Osteocyte (in vitro differentiated cells): ENCODE data around the gene HIRA. TPM values are rescaled to one million over a fixed set of nuclear protein-coding genes. Genes with fewer than 3 reads are reported as not detected.

Experiments used
- DNase-seq: peaks from one replicate; pipeline ENCODE4 v3.0.0; 2021; ENCODE audit warnings: mixed read lengths; ENCODE audit not compliant: unreplicated experiment; ENCODE audit errors: extremely low spot score
- H3K27ac Mint-ChIP-seq: one replicate; pipeline ENCODE4 v1.8.0; 2021; ENCODE audit warnings: mild to moderate bottlenecking, mixed read lengths; ENCODE audit not compliant: unreplicated experiment
- H3K27me3 Mint-ChIP-seq: one replicate; pipeline ENCODE4 v1.8.0; 2021; ENCODE audit warnings: mixed read lengths; ENCODE audit not compliant: unreplicated experiment
- H3K36me3 Mint-ChIP-seq: one replicate; pipeline ENCODE4 v1.8.0; 2021; ENCODE audit warnings: mixed read lengths; ENCODE audit not compliant: unreplicated experiment
- H3K4me1 Mint-ChIP-seq: one replicate; pipeline ENCODE4 v1.8.0; 2021; ENCODE audit warnings: mixed read lengths; ENCODE audit not compliant: unreplicated experiment
- H3K4me3 Mint-ChIP-seq: one replicate; pipeline ENCODE4 v1.8.0; 2021; ENCODE audit warnings: mild to moderate bottlenecking, moderate library complexity, mixed read lengths; ENCODE audit not compliant: unreplicated experiment
- H3K9me3 Mint-ChIP-seq: one replicate; pipeline ENCODE4 v1.8.0; 2021; ENCODE audit warnings: mixed read lengths; ENCODE audit not compliant: unreplicated experiment
- CTCF ChIP-seq: fragments of 200-600 bp; sonication (generic); IDR thresholded peaks from 2 replicates; pipeline ENCODE4 v1.5.0; 2021; ENCODE audit warnings: antibody characterized with exemption, mild to moderate bottlenecking, moderate library complexity
- total RNA-seq: library from RNA; stranded (reverse); gene quantifications from 2 replicates; pipeline ENCODE4 v1.2.1, GENCODE V29; 2021

The HIRA gene
- total RNA-seq, 1 donor from 2014 or later, result 33.2 TPM

GRCh38 chr22:19292458-19293230, 138.9 kb downstream of the HIRA start:
- no peak for TF ChIP-seq CTCF
- no peaks in the 10 kb centered on the region for H3K27me3 Mint-ChIP-seq
- H3K4me3 Mint-ChIP-seq, result peak overlapping the region; percentile 90
- H3K9me3 Mint-ChIP-seq, result no peaks in the 10 kb centered on the region
- H3K4me1 Mint-ChIP-seq, result peaks cover 36% of the 10 kb centered on the region
- DNase-seq, result peak; percentile 68
- no peaks in the 10 kb centered on the region for H3K36me3 Mint-ChIP-seq
- no peak overlapping the region for H3K27ac Mint-ChIP-seq

- no peak for TF ChIP-seq CTCF
- peak; percentile 95 for DNase-seq
- Mint-ChIP-seq H3K9me3 (no peaks in the 10 kb centered on the region), H3K27me3 (no peaks in the 10 kb centered on the region), H3K27ac (peak within 1 kb of the TSS; percentile 87), H3K4me3 (peak within 1 kb of the TSS; percentile 90), H3K4me1 (peaks cover 43% of the 10 kb centered on the region), H3K36me3 (no peaks in the 10 kb centered on the region)
Measured at GRCh38 chr22:19291580-19292457, 139.7 kb downstream of the HIRA start, which contains the start of gene CLTCL1. Gene CLTCL1 (minus strand): TSS chr22:19291719. CDS start chr22:19291641, 78 bp downstream.

GRCh38 chr22:19291218-19291579, 140.3 kb downstream of the HIRA start:
- H3K9me3 Mint-ChIP-seq, result no peaks in the 10 kb centered on the region
- H3K4me1 Mint-ChIP-seq, result peaks cover 43% of the 10 kb centered on the region
- H3K36me3 Mint-ChIP-seq, result no peaks in the 10 kb centered on the region
- peak overlapping the region; percentile 80 for H3K4me3 Mint-ChIP-seq
- DNase-seq, result peak; percentile 87
- H3K27me3 Mint-ChIP-seq, result no peaks in the 10 kb centered on the region
- no peak for TF ChIP-seq CTCF
- peak overlapping the region; percentile 62 for H3K27ac Mint-ChIP-seq

- DNase-seq, result peak; percentile 80
- H3K36me3 Mint-ChIP-seq, result no peaks in the 10 kb centered on the region
- TF ChIP-seq CTCF, result no peak
- no peaks in the 10 kb centered on the region for H3K27me3 Mint-ChIP-seq
- peaks cover 47% of the 10 kb centered on the region for H3K4me1 Mint-ChIP-seq
- H3K27ac Mint-ChIP-seq, result peak overlapping the region; percentile 62
- H3K4me3 Mint-ChIP-seq, result peak overlapping the region; percentile 80
- no peaks in the 10 kb centered on the region for H3K9me3 Mint-ChIP-seq
Measured at GRCh38 chr22:19290400-19291217, 140.9 kb downstream of the HIRA start.
